ENCODE results near the gene HMCN1.

Gene HMCN1

GRCh38 chr1:185917646-185918045, 183.5 kb downstream of the HMCN1 start:
- H3K4me1 ChIP-seq (ENCODE audit: control insufficient read depth, insufficient read depth, low read length) = no peaks in the 10 kb centered on the region
- no peak overlapping the region for H3K27ac ChIP-seq (ENCODE audit: insufficient read depth, low read depth, low read length, poor library complexity, severe bottlenecking)
- no peaks in the 10 kb centered on the region for H3K36me3 ChIP-seq (ENCODE audit: control insufficient read depth, insufficient read depth, low read length)
- no peaks in the 10 kb centered on the region for H3K9me3 ChIP-seq (ENCODE audit: control insufficient read depth, low read length)
- 91 to 94% methylated on average over 2 to 3 of the region's 3 CpGs for WGBS, 2 experiments
- H3K4me3 ChIP-seq (ENCODE audit: insufficient read depth, low read depth, low read length) = no peak overlapping the region
- H3K27me3 ChIP-seq (ENCODE audit: control insufficient read depth, insufficient read depth, low read length, poor library complexity, severe bottlenecking) = no peaks in the 10 kb centered on the region

DNA sequence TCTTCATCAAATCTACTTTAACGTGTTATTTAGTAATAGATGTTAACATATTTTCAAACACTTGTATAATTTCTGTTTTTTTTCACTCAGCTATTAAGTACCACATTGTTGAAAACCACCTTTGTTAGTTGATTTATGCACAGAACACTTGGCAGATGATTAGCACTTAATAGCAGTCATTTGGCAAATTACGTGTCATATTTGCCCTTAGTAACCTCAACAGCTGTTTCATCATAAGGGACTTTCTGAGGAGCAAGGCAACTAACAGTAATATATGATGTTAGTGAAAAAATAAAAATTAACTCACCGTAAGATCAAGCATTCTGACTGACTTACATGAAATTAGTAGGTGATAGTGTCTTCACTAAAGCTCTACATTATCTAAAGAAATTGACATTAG, 186.4 kb downstream of the HMCN1 start:
- 96 to 100% methylated on average over 1 of the region's 3 CpGs for WGBS, 2 experiments
- no peak overlapping the region for H3K27ac ChIP-seq (ENCODE audit: insufficient read depth, low read depth, low read length, poor library complexity, severe bottlenecking)
- no peaks in the 10 kb centered on the region for H3K4me1 ChIP-seq (ENCODE audit: control insufficient read depth, insufficient read depth, low read length)
- no peaks in the 10 kb centered on the region for H3K9me3 ChIP-seq (ENCODE audit: control insufficient read depth, low read length)
- no peak overlapping the region for H3K4me3 ChIP-seq (ENCODE audit: insufficient read depth, low read depth, low read length)
- H3K36me3 ChIP-seq (ENCODE audit: control insufficient read depth, insufficient read depth, low read length) = no peaks in the 10 kb centered on the region
- H3K27me3 ChIP-seq (ENCODE audit: control insufficient read depth, insufficient read depth, low read length, poor library complexity, severe bottlenecking) = no peaks in the 10 kb centered on the region

DNA sequence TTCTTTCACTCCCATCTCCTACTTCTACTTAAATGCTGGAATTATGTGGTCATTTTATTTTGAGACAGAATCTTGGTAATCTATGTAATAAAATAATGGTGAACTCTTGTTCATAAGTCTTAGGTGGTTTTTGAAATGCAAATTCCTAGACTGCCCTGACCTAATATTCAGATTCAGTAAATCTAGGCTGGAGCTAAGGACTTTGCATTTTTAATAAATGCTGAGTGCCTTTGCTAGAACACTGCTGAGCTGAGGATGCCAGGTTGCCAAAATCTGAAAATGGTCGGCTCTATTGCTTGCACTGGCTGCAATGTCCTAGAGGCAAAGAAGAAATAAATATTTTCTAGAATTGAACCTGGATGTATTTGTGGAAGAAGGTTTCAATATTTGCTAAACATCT, 187.4 kb downstream of the HMCN1 start:
- Histone ChIP-seq H3K27me3 (ENCODE audit: control insufficient read depth, insufficient read depth, low read length, poor library complexity, severe bottlenecking) (no peaks in the 10 kb centered on the region), H3K27ac (ENCODE audit: insufficient read depth, low read depth, low read length, poor library complexity, severe bottlenecking) (no peak overlapping the region), H3K36me3 (ENCODE audit: control insufficient read depth, insufficient read depth, low read length) (no peaks in the 10 kb centered on the region), H3K9me3 (ENCODE audit: control insufficient read depth, low read length) (no peaks in the 10 kb centered on the region), H3K4me1 (ENCODE audit: control insufficient read depth, insufficient read depth, low read length) (no peaks in the 10 kb centered on the region), H3K4me3 (ENCODE audit: insufficient read depth, low read depth, low read length) (no peak overlapping the region)
- WGBS, 2 experiments = 94 to 95% methylated on average over 1 of the region's 1 CpG

DNA sequence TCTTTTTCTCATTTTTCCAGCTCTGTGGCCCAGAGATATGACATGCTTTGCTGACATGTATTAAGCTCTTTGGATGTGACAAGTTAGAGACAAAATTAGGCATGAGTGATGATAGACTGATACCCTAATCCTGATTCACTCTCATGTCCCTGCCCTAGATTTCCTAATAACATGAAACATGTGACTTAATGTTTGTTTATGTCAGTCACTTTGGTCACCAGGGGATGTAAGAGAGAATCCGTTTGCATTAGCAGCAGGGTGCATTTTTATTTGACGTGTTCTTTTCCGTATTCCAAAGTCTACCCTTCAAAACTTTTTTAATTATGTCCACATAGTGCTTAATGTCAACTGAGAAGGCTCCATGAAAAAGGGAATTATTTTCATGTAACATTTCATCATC, 192.4 kb downstream of the HMCN1 start:
- Histone ChIP-seq H3K4me1 (ENCODE audit: control insufficient read depth, insufficient read depth, low read length) (no peaks in the 10 kb centered on the region), H3K9me3 (ENCODE audit: control insufficient read depth, low read length) (no peaks in the 10 kb centered on the region), H3K36me3 (ENCODE audit: control insufficient read depth, insufficient read depth, low read length) (no peaks in the 10 kb centered on the region), H3K4me3 (ENCODE audit: insufficient read depth, low read depth, low read length) (no peak overlapping the region), H3K27ac (ENCODE audit: insufficient read depth, low read depth, low read length, poor library complexity, severe bottlenecking) (no peak overlapping the region), H3K27me3 (ENCODE audit: control insufficient read depth, insufficient read depth, low read length, poor library complexity, severe bottlenecking) (no peaks in the 10 kb centered on the region)
- 50 to 51% methylated on average over 1 to 3 of the region's 3 CpGs for WGBS, 2 experiments

DNA sequence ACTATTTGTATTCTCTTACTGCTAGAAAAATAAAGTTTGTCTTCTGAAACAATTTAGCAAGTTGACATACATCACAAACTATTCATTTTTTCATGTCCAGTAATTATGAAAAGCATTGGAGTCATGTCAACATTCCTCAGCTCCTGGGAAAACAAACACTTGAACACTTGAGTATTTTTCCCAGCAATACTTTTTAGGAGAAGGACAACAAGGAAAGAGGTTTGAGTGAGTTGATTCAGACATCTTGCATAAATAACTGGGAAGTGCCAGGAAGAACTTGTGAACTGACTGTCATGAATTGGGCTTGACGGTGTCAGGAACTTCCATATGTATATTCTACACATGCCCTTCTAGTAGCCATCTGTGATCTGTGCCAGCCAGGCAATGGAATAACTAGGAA, 195.6 kb downstream of the HMCN1 start:
- Histone ChIP-seq H3K27ac (ENCODE audit: insufficient read depth, low read depth, low read length, poor library complexity, severe bottlenecking) (no peak overlapping the region), H3K9me3 (ENCODE audit: control insufficient read depth, low read length) (no peaks in the 10 kb centered on the region), H3K4me3 (ENCODE audit: insufficient read depth, low read depth, low read length) (no peak overlapping the region), H3K36me3 (ENCODE audit: control insufficient read depth, insufficient read depth, low read length) (no peaks in the 10 kb centered on the region), H3K4me1 (ENCODE audit: control insufficient read depth, insufficient read depth, low read length) (no peaks in the 10 kb centered on the region), H3K27me3 (ENCODE audit: control insufficient read depth, insufficient read depth, low read length, poor library complexity, severe bottlenecking) (no peaks in the 10 kb centered on the region)
- WGBS, 2 experiments = 89 to 100% methylated on average over 1 of the region's 1 CpG

- whole genome bisulfite sequencing, 2 experiments = 95 to 98% methylated on average over 2 of the region's 2 CpGs
- Histone ChIP-seq H3K9me3 (ENCODE audit: control insufficient read depth, low read length) (no peaks in the 10 kb centered on the region), H3K27ac (ENCODE audit: insufficient read depth, low read depth, low read length, poor library complexity, severe bottlenecking) (no peak overlapping the region), H3K27me3 (ENCODE audit: control insufficient read depth, insufficient read depth, low read length, poor library complexity, severe bottlenecking) (no peaks in the 10 kb centered on the region), H3K4me3 (ENCODE audit: insufficient read depth, low read depth, low read length) (no peak overlapping the region), H3K36me3 (ENCODE audit: control insufficient read depth, insufficient read depth, low read length) (no peaks in the 10 kb centered on the region), H3K4me1 (ENCODE audit: control insufficient read depth, insufficient read depth, low read length) (no peaks in the 10 kb centered on the region)
These were observed 197.2 kb downstream of the HMCN1 start for GRCh38 chr1:185931438-185931837.

- Histone ChIP-seq H3K36me3 (ENCODE audit: control insufficient read depth, insufficient read depth, low read length) (no peaks in the 10 kb centered on the region), H3K9me3 (ENCODE audit: control insufficient read depth, low read length) (no peaks in the 10 kb centered on the region), H3K27me3 (ENCODE audit: control insufficient read depth, insufficient read depth, low read length, poor library complexity, severe bottlenecking) (no peaks in the 10 kb centered on the region), H3K4me3 (ENCODE audit: insufficient read depth, low read depth, low read length) (no peak overlapping the region), H3K4me1 (ENCODE audit: control insufficient read depth, insufficient read depth, low read length) (no peaks in the 10 kb centered on the region), H3K27ac (ENCODE audit: insufficient read depth, low read depth, low read length, poor library complexity, severe bottlenecking) (no peak overlapping the region)
- 91 to 94% methylated on average over 4 of the region's 4 CpGs for WGBS, 2 experiments
These were observed 199.4 kb downstream of the HMCN1 start for GRCh38 chr1:185933580-185933979.

GRCh38 chr1:185934476-185935189, 200.4 kb downstream of the HMCN1 start:
- H3K27ac ChIP-seq (ENCODE audit: insufficient read depth, low read depth, low read length, poor library complexity, severe bottlenecking) = no peak overlapping the region
- no peaks in the 10 kb centered on the region for H3K9me3 ChIP-seq (ENCODE audit: control insufficient read depth, low read length)
- no peaks in the 10 kb centered on the region for H3K4me1 ChIP-seq (ENCODE audit: control insufficient read depth, insufficient read depth, low read length)
- no peaks in the 10 kb centered on the region for H3K36me3 ChIP-seq (ENCODE audit: control insufficient read depth, insufficient read depth, low read length)
- WGBS, 2 experiments = 93% methylated on average over 4 to 5 of the region's 5 CpGs
- H3K4me3 ChIP-seq (ENCODE audit: insufficient read depth, low read depth, low read length) = no peak overlapping the region
- H3K27me3 ChIP-seq (ENCODE audit: control insufficient read depth, insufficient read depth, low read length, poor library complexity, severe bottlenecking) = no peaks in the 10 kb centered on the region

GRCh38 chr1:185935360-185935759, 201.2 kb downstream of the HMCN1 start:
- H3K27ac ChIP-seq (ENCODE audit: insufficient read depth, low read depth, low read length, poor library complexity, severe bottlenecking) = no peak overlapping the region
- H3K4me3 ChIP-seq (ENCODE audit: insufficient read depth, low read depth, low read length) = no peak overlapping the region
- no peaks in the 10 kb centered on the region for H3K27me3 ChIP-seq (ENCODE audit: control insufficient read depth, insufficient read depth, low read length, poor library complexity, severe bottlenecking)
- no peaks in the 10 kb centered on the region for H3K4me1 ChIP-seq (ENCODE audit: control insufficient read depth, insufficient read depth, low read length)
- H3K9me3 ChIP-seq (ENCODE audit: control insufficient read depth, low read length) = no peaks in the 10 kb centered on the region
- H3K36me3 ChIP-seq (ENCODE audit: control insufficient read depth, insufficient read depth, low read length) = no peaks in the 10 kb centered on the region

- WGBS, 2 experiments = 95 to 100% methylated on average over 1 of the region's 1 CpG
- Histone ChIP-seq H3K27me3 (ENCODE audit: control insufficient read depth, insufficient read depth, low read length, poor library complexity, severe bottlenecking) (no peaks in the 10 kb centered on the region), H3K36me3 (ENCODE audit: control insufficient read depth, insufficient read depth, low read length) (no peaks in the 10 kb centered on the region), H3K9me3 (ENCODE audit: control insufficient read depth, low read length) (no peaks in the 10 kb centered on the region), H3K4me3 (ENCODE audit: insufficient read depth, low read depth, low read length) (no peak overlapping the region), H3K27ac (ENCODE audit: insufficient read depth, low read depth, low read length, poor library complexity, severe bottlenecking) (no peak overlapping the region), H3K4me1 (ENCODE audit: control insufficient read depth, insufficient read depth, low read length) (no peaks in the 10 kb centered on the region)
These were observed 202.4 kb downstream of the HMCN1 start for GRCh38 chr1:185936641-185937040.

DNA sequence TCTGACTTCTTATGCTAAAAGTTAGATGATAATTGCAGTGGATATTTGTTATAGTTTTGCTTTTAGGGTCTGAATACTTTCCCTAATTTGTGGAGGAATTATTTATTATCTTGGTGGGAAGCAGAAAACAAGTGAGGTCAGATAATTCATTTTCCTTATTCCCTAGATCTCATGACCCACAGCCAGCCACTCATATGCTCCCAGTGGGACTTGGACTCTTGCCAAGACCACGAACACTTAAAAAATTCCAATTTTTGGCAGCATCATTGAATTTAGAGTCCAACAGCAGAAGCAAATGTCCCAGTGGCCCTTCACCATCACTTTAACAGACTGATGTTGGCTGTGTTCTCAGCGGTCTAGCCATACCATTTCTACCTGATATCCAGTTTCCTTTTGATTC, 204.2 kb downstream of the HMCN1 start:
- Histone ChIP-seq H3K27ac (ENCODE audit: insufficient read depth, low read depth, low read length, poor library complexity, severe bottlenecking) (no peak overlapping the region), H3K27me3 (ENCODE audit: control insufficient read depth, insufficient read depth, low read length, poor library complexity, severe bottlenecking) (no peaks in the 10 kb centered on the region), H3K4me1 (ENCODE audit: control insufficient read depth, insufficient read depth, low read length) (no peaks in the 10 kb centered on the region), H3K4me3 (ENCODE audit: insufficient read depth, low read depth, low read length) (no peak overlapping the region), H3K9me3 (ENCODE audit: control insufficient read depth, low read length) (no peaks in the 10 kb centered on the region), H3K36me3 (ENCODE audit: control insufficient read depth, insufficient read depth, low read length) (no peaks in the 10 kb centered on the region)
- WGBS, 2 experiments = 89 to 92% methylated on average over 2 of the region's 2 CpGs
